Left renal cortex interstitium (tissue), 4 donors: ENCODE measurements around the gene PSD2. TPM values are rescaled to one million over a fixed set of nuclear protein-coding genes. Genes with fewer than 3 reads are reported as not detected.
A peak's percentile ranks its signal among the peaks of the same experiment; 100 is the strongest.

ENCODE experiments used
- DNase-seq, 4 donors: peaks; one replicate each; pipeline ENCODE4 v3.0.0-alpha.2; 2013; ENCODE audit warnings: low read depth in 4 of 4, low spot score in 2 of 4, missing footprints in 1 of 4
- polyA plus RNA-seq, 4 donors: library from polyadenylated mRNA; unstranded; fragments of 120-200 nt; gene quantifications; one replicate each; pipeline ENCODE4 v1.2.1, GENCODE V29; 2013; ENCODE audit not compliant: insufficient read length in 4 of 4

The PSD2 gene
- polyA plus RNA-seq, 4 donors = 1.7 to 2.8 (median 2.0) TPM

DNA sequence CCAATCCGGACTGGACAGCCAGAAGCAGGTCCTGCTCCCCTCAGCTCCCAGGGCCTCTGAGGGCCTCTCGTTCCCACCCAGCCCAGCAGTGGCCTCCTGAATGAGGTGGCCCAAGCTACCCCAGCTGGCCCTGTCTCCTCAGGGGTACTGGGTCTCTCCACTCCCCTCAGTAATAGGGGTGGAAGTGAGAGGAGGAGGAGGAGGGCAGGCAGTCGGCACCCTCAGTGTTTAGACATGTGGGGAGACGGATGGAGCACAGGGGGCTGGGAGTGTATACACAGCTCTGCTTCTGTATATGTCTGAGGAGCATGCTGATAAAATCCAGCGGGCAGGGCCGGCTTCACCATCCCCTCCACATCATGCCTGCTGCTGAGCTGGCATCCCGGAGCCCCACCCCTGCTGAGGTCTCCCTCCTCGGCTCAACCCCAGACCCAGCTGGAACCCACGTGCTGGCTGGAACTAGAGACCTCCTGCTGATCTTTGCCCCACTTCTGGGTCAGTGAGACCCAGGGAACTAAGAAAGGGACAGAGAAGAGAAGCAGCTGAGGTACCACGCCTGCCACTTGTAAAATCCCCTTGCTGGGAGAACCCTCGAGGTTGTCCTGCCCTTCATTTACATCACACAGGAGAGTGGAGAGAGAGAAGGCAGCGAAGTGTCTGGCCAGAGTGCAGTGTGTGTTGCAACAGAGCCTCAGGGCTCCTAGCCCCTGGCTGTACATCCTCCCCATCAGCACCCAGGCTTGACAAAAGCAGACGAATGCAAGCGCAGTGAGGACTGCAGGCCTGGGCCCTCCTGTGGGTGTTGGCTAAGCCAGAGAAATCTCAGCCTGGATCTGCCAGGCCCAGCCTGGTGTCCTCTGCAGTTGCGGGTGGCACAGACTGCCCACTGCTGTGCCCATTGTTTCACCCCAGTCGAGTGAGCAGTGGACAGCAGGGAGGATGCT is 77.5 kb downstream of the PSD2 start:
- DNase-seq = no peak

DNA sequence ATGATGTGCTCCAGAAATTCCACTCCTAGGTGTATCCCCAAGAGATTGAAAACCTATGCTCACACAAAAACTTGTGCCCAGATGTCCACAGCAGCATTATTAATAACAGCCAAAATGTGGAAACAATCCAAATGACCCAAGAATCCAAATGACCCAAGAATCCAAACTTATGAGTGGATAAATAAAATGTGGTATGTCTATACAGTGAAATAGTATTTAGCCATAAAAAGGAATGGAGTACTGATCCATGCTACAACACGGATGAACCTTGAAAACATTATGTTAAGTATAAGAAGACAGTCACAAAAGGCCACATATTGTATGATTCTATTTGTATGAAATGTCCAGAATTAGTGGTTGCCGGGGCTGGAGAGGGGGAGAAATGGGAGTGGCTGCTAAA is 80.3 kb downstream of the PSD2 start:
- DNase-seq = no peak

DNA sequence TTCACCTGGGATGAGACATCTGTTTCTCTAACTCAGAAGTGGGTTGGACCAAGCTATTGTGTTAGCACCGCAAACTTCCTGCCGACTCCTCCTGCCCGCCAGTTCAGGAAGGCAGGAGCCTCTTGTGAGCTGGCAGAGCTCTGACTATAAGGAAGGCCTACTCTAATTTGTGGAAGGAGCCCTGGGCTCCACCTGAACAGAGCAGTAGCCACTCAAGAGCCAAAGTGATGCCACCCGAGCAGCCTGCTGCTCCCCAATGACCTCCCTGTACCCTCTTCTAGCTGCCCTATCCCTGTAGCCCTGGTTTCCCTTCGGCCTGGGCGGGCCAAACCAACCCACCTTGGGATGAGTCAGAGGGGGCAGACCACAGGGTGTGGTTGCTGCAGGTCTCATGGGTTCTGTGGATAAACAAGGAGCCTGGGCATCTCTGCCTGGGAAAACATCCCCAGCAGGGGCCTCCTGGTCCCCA is 81.6 kb downstream of the PSD2 start:
- no peak for DNase-seq

DNA sequence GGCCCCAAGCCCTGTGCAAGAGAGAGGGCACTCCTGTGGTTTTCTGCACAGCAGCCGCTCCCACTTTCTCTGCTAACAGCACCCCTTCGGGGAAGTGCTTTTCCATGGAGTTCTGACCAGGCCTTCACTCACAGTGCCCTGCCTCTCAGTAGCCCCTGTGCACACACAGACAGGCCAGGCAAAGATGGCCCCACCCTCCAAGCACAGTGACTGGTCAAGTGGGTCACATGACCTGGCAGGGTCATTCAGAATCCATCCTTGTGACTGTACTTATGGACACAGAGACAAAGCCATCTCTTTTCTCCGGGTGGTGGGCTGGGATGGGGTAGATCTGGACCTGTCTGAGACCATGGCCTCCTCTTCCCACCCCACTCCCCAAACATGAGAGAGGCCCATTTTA is 82.5 kb downstream of the PSD2 start:
- DNase-seq = no peak

DNA sequence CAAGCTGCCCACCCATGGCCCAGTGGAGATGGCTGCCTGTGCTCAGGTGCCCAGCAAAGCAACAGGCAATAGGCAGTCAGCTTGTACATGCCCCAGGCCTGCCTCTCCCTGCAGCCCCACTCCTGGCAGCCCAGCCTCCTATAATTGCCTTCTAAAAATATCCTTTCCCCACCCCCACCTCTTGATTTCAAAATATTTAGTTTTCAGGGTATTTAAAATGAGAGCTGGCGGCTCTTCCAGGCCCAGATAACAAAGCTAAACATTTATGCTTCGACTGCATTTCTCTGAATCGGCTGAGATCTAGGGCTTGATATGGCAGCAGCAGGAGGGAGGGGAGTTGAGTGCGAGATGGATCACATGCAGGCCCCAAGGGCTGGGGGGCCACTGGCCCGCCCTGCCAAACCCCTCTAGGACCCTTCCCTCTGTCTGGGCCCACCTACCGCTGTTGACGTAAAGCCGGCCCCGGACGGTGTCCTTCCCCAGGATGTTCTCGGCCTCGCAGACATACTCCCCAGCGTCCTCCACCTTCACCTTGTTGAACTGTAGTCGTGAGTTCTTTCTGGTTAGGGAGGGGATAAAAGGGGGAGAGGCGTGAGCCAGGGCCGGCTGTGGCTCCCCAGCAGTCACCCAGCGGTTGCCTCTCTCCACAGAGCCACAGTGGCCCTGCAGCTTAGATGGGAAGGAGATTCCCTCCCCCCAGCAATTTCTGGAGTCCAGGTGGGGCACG is 85.0 kb downstream of the PSD2 start:
- DNase-seq = no peak

DNA sequence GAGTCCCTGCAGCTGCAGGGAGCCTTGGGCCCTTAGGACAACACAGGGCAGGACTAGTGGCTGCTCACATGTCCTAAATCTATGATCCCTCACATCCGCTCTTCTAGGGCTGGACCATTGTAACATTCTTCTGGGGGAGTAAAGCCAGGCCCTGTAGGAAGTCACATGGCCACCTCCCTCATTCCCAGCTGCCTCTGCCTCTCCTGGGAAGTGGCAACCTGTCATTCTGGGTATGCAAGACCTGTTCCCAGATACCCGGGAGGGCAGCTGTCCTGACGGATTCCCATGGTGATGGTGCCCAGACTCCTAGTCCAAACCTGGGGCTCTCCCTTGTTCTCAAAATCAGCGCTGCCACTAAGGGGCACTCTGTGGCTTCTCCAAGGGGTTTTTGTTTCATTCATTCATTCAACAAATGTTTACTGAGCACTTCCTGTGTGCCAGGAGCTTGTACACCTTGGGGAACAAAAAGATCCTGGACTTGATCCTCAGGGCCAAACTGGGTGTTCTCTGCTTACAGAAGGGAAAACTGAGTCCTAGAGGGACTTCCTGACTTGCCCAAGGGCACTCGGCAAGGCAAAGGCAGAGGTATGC is 85.6 kb downstream of the PSD2 start:
- peak in 1 of 4 donors; percentile 33 for DNase-seq

DNA sequence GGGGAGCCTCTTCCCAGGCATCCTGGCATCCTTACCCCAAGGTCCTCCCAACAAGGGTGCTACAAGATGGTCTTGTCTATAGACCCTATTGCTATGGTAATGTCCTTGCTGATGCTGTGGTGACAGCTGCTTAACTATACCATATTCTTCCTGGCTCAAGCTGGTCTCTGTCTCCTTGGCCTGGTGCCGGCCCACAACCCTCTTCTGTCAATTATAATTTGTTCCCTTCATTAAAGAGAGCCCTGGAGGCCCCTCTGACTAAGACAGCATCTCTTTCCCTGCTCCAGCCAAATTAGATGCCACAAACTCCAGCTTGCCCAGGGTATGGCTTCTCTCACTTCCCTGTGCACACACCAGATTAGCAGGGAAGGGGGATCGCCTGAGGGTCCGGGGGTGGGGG is 86.7 kb downstream of the PSD2 start:
- DNase-seq = no peak

DNA sequence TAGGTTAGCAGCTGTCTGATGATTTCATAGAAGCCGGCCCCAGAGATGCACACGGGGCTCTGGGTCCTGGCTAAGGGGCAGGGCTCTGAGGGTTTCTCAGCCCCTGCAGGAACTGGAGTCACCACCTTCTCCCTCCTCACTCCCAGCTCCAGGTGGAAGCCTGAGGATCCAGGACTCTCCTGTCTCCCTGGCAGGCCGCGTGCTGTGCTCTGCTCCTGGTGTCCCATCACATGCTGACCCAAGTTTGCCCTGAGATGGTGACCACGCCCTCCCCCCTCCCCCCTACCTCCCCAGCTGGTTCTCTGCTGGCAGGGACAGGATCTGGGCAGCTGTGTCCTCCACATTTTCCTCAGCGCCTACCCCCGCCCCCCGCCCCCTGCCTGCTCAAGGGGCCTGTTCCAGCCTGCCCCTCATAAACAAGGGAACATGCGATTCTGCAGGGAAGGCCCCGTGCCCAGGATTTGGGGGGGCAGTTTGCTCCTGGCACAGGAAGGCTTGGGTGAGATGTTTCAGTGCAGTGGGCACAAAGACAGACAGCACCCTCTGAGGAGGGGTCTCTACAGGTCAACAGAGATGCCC is 87.4 kb downstream of the PSD2 start:
- no peak for DNase-seq

DNA sequence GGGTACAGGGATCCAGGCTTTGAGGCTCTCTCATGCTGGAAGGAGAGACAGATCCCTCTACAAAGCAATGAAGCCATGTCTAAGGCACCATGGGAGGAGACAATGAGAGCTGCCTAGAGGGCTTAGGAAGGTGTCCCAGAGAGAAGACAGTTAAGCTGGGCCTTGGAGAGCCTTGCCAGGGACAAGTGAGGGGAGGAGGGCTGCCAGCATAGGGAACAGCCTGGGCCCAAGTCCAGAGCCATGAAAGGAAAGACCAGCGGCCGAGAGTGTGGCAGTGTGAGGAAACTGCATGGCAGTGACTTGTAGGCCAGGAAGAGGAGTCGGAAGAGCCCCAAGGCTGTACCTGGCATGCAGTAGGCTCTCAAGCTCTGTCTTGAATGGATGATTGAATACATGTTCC is 88.5 kb downstream of the PSD2 start:
- DNase-seq = no peak

DNA sequence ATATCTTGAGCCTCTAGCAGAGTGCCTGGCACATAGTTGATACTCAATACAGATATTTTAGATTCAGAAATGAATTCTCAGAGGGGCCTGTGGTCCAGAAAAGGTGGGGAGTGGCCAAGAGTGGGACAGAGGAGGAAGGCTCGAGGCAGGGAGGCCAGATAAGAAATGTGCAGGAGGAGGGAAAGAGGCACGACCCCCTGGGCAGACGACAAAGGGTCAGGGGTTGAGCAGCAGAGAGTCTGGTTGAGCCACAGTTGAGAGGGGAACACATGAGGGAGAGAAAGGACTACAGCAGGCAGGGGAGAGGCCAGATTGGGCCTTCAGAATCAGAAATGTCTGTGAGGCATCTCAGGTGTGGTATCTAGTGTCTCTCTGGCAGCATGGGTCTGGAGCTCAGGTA is 89.1 kb downstream of the PSD2 start:
- no peak for DNase-seq

DNA sequence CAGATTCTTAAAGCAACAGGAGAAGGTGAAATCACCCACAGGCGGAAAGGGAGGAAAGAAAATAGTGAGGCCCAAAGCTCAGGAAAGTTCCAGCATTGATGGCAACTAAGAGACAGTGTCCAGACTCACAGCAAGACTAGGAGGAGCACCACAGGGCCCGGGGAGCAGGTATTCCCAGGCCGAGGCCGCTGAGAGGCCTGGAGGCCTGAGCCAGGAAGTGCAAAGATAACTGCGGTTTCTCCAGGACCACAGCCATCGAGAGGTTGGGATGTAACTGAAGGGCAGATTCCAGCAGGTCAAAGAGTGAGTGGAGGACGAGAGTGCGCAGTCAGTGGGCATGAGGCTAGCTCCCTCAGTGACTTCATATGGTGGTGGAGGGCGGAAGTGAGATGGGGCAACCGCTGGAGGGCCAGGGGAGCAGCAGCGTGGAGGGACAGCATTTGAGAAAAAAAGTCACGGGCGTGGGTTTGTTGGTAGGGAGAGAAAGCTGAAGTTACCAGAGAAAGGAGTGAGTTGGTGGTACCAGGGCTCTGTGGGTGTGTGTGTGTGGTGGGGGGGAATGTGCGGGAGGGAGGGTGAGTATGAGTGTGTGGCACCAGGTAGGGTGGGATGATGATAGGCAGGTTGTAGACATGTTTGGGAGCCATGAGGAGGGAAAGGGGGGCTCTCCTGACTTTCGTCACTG is 89.7 kb downstream of the PSD2 start:
- DNase-seq = no peak

DNA sequence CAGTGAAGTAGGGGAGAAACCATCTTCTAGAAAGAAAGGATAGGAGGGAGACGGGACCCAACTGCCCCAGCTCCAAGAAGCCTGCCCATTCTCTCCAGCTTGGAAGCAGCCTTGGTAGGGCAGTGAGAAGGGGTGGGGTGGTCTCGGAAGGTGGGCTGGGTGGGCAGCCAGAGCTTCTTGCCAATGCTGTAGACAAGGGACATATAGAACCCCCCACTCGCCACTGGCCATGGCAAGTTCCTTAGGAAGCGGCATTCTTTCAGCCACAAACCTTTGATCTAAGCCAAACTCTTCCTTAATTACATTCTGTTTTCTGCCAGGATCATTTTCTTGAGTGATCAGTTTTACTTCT is 90.2 kb downstream of the PSD2 start:
- DNase-seq = no peak

DNA sequence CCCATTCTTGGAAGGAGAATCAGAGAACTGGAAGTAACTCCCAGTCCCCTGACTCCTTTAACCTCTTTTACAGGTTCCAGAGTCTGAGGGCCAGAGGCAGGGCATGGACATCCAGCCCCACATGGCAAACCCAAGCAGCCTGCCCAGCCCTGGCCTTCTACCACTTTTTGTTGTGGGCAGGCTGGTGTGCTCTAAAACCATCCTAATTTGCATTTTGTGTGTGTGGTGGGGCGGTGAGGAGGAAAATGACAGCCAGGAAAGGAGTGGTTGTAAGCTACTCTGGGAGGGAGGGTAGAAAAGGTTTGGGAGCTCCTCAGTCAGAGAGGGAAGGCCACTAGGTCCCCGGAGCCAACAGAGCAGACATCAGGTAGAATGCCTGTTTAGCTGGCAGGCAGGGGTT is 90.6 kb downstream of the PSD2 start:
- no peak for DNase-seq

DNA sequence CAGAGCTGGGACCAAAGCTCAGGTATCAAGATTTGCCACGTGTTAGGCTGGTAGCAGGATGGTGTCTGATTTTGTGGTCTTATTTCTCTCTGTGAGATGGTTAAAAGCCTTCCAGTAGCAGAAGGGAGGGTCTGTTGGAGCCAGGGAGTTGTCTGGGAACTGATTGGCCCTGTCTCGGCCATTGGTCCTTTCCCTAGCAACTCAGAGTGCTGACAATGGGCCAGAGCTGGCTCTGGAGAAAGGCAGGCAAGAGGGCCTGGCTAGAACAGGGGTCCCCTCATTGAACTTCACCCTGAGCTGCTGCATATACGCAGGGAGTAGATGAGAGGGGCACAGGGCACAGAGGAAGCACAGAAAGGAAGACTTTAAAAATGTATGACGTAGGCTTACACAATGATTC is 92.8 kb downstream of the PSD2 start:
- no peak for DNase-seq

DNA sequence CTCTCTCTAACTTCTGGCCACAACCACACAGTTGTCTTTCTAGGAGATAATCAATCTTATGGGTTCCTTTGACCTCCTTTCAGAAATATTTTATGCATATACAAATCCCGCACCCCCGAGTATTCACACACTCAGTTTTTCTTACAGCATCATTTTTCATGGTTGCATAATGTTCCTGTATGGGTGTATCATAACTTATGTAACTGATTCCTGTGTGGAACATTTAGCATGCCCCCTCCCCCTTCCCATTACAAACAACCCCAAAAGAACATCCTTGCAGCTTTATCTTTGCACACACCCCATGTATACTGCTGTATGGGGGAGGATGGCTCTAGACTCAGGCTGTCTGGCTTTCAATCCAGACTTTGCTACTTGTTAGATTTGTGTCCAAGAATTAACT is 93.8 kb downstream of the PSD2 start:
- DNase-seq = no peak

DNA sequence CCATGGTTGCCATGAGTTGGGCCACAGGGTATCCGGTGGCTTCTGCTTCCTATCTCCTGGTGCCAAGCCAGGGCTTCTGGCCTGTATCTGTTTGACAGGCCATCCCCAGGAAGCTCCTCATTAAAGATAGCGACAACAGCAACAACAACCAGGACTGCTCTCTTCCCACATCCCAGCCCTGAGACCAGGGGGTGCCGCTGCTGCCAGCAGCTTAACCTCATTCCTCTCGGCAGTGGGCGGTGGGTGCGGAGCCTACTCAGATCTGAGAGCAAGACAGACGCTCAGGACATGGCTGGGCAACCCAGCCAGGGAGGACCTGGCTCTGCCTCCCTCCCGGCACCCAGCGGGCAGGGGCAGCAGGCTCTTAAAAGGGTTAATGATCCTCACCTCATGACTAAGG is 98.3 kb downstream of the PSD2 start:
- no peak for DNase-seq

Other genes with a start within 250 kb of the PSD2 start
- 100 to 1,000 TPM; 140 to 182 (median 155) TPM for gene UBE2D2, start 234.5 kb upstream of the PSD2 start, polyA plus RNA-seq
- gene CXXC5, start 147.5 kb upstream of the PSD2 start, polyA plus RNA-seq = 100 to 1,000 TPM; 212 to 238 (median 220) TPM
- gene NRG2, start 247.5 kb downstream of the PSD2 start, polyA plus RNA-seq = 1 to 10 TPM; 1.4 to 1.6 (median 1.5) TPM